ENCODE data around the gene MPRIP.
"Not testable (repeated sequence)": the region's sequence is repeated elsewhere in the genome, so short reads cannot be mapped to it uniquely, and the experiment has no call there.

Gene MPRIP

GRCh38 chr17:17126131-17127110, 84.2 kb downstream of the MPRIP start:
- DNase-seq (ENCODE audit: low read depth in 2 of 2) = no peak

- no peak for DNase-seq (ENCODE audit: low read depth in 2 of 2)
Measured at GRCh38 chr17:17127156-17127555, 84.9 kb downstream of the MPRIP start.

- no peak for DNase-seq (ENCODE audit: low read depth in 2 of 2)
Measured at GRCh38 chr17:17127730-17128291, 85.6 kb downstream of the MPRIP start.

DNA sequence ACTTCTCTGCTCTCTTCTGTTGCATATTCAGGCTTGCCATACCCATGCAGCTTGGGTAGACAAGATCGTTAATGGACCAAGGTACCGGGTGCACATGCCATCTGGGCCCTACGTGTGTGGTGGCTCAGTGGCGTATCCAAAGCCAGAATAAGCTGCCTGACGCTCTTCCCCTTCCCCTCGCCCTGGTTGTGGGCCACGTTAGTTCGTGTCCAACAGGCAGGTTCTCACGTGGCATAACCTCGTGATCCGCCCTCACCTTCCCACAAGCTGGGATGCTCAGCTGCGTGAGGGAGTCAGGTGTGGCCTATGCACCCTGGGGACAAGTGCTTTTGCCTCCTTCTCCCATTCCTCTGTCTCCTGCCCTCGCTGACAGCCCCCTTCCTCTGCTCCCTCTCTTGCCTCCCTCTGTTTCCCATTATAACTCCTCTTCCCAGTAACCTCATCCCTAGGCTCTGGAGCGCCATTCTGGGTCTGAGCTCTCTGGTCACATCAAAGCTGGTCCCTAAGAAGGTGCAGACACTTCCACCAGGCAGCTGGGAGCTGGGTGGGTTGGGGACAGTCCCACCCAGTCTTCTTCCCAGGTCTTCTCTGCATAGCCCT, 86.3 kb downstream of the MPRIP start:
- DNase-seq (ENCODE audit: low read depth in 2 of 2) = no peak

DNA sequence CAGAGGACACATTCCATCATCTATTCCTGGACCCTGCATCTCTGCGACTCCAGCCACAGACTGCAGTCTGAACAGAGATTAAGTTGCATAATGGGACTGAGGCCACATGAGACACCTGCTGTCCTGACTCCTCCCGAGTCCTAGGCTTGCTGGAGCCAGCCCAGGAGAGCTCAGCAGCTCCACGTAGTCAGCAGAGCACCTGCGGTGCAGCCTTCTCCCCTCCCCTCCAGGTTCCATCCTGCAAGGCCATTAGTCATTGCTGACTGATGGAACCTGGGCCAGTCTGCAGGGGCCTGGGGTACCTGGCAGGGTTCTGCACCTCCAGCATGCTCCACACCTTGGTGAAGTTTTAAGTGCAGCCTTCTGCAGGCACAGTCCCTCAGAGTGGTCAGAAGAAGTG, 87.2 kb downstream of the MPRIP start:
- no peak for DNase-seq (ENCODE audit: low read depth in 2 of 2)

DNA sequence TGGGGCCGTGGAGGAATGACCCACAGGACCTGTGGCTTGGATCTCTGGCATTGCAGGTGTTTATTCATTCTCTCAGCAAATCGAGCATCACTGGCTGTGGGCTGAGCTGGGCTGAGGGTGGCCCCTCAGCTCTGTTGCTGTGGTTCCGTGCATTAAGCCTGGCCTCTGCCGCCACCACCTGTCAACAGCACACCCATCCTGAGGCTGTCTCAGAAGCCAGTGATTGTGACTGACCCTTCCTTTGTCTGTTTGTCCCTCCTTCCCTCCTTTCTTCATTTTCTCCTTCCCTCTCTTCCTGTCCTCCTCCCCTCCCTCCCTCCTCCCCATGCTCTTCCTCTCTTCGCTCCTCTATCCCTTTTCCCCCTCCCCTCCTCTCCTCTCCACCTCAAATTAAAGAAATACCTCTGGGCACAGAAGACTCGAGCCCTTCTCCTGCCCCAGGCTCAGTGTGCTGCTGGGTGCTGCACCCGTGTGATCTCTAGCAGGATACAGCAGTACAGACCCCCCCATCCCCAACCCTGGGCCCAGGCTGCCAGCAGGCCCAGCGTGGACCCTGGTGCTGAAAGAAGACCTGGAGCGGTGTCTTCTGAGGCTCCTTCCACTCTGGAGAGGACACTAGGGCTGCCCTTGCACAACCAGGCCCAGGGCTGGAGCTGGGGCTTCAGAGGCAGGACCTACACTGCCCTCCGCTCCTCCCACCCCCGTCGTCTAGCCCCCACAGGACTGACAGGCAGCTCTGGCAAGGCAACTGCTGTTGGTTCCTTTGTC, 88.0 kb downstream of the MPRIP start:
- no peak for DNase-seq (ENCODE audit: low read depth in 2 of 2)

- DNase-seq (ENCODE audit: low read depth in 2 of 2) = no peak
Measured at GRCh38 chr17:17131839-17132238, 89.6 kb downstream of the MPRIP start.

DNA sequence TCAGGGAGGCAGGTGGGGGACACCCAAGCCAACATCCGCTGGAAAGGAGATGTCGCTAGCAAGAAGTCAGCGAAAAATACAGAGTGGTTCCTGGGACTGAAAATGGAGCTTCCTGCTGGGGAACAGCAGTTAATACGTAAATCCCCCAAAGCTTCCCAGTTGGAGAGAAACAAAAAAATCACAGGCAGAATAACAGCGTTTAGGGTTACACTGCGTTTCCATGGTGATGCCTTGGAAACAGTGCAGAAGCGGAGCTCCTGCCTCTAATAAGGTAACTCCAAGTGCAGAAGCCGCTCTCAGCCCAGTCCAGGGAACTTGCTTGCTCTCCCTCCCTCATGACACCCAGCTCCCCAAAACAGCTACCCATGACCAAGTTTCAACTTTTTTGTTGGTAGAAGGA, 90.5 kb downstream of the MPRIP start:
- no peak for DNase-seq (ENCODE audit: low read depth in 2 of 2)

DNA sequence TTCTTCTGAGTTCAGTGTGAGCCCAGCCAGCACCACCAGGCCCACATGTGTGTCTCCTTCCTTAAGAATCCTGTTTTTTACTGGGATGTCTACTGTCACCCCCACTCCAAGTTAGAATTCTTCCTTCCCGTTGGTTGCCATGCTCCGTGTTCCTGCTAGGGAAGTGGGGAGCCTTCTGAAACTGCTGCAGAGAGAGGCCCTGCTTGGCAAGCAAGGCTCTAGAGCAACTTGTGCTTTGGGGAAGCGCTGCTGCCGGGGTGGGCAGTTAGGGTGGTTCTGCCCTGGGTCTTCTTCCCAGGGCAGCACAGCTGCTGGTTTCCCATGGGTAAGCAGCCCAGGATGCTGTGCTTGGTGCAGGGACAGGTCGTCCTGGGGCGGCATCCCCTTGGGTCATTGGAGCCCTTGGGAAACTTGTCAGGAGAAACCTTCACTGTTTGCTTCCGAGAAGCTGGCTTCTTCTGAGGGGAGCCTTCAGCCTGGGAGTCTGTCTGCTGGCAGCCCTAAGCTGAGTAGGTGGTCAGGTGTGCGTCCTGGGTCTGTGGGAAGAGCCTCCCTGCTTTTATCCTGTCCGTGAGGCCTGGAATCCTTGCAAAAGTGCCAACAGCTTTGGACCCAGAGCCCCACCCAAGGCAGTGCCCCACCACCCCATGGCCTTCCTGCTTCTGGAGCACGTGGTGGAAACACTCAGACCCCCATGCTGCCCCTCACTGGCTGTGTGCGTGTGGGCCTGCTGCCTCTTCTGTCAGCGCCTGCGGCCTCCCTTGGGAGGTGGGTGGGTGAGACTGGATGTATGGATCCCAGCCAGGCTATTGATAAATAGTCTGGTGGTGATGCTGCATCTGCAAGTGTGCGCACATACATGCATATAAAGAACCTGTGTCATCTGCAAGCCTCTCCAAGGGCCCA, 92.0 kb downstream of the MPRIP start:
- no peak for DNase-seq (ENCODE audit: low read depth in 2 of 2)

DNA sequence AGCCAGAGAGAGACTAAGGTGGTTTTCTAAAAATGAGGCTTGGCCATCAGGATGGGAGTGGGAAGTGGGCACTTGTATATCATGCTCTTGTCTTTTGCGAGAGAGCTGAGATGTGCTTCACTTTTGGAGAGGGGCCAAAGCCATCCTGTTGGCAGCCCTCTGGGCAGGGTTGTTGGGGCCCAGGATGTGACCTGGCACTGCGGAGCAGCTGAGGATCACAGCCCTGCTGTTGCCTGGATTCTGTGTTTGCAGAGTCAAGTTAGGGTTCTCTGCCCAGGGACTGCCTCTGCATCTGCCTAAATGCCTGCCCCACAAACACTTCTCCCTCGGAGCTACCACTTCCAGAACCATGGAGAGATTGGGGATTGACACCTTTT, 92.7 kb downstream of the MPRIP start:
- DNase-seq (ENCODE audit: low read depth in 2 of 2) = no peak

DNA sequence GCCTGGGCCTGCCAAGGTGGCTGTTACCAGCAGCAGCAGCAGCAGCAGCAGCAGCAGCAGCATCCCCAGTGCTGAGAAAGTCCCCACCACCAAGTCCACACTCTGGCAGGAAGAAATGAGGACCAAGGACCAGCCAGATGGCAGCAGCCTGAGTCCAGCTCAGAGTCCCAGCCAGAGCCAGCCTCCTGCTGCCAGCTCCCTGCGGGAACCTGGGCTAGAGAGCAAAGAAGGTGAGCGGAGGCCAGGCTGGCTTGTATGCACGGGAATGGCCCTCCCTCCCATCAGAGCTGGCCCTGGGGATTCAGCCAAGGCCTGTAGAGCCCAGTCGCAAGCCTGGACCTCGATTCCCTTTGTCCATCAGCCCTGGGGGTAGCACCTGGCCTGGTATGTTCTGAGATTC, 94.0 kb downstream of the MPRIP start:
- DNase-seq (ENCODE audit: low read depth in 2 of 2) = not testable (repeated sequence)

GRCh38 chr17:17137731-17138585, 95.7 kb downstream of the MPRIP start:
- no peak for DNase-seq (ENCODE audit: low read depth in 2 of 2)

GRCh38 chr17:17139972-17140589, 97.8 kb downstream of the MPRIP start:
- no peak for DNase-seq (ENCODE audit: low read depth in 2 of 2)

DNA sequence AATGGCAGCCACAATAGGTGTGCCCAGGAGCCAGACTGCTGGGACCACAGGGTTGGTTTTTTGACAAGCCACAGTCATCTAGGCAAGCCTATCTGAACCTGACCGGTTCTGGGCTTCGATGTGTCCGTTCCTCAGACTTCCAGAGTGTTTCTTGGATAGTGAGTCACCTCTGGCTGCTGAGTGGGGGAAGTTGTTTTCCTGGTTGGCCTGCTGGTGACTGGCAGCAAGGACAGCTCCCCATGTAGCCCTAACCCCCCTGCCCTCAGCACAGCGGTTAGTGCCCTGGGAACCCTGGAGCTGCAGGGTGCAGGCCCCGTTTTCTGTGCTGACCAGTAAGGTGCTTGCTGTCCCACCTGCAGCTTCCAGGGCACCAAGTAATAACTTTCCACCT, 98.3 kb downstream of the MPRIP start:
- no peak for DNase-seq (ENCODE audit: low read depth in 2 of 2)

GRCh38 chr17:17141279-17141678, 99.0 kb downstream of the MPRIP start:
- DNase-seq (ENCODE audit: low read depth in 2 of 2) = no peak

- peak in 1 of 2 experiments; percentile 23 for DNase-seq (ENCODE audit: low read depth in 2 of 2)
Measured at GRCh38 chr17:17141860-17142552, 99.7 kb downstream of the MPRIP start.

GRCh38 chr17:17142556-17142955, 100.3 kb downstream of the MPRIP start:
- DNase-seq (ENCODE audit: low read depth in 2 of 2) = no peak

- DNase-seq (ENCODE audit: low read depth in 2 of 2) = no peak
Measured at GRCh38 chr17:17143501-17143900, 101.2 kb downstream of the MPRIP start.

GRCh38 chr17:17144061-17144460, 101.8 kb downstream of the MPRIP start:
- no peak for DNase-seq (ENCODE audit: low read depth in 2 of 2)

All from stimulated activated CD4-positive, alpha-beta T cell treated with anti-CD3 and anti-CD28 coated beads, Interleukin-12 subunit alpha, Interleukin-12 subunit beta, amount 100 ng/mL, for 24 hours (primary cell).